Natural killer cell (primary cell): ENCODE measurements around the gene ATL2. TPM values are rescaled to one million over a fixed set of nuclear protein-coding genes. Genes with fewer than 3 reads are reported as not detected.
"Not testable (repeated sequence)": the region's sequence is repeated elsewhere in the genome, so short reads cannot be mapped to it uniquely, and the experiment has no call there.

Experiments used
- ATAC-seq, 3 donors: fragments of 150-1000 bp in 2 of 3; fragments of 200-7000 bp in 1 of 3; cut with Tn5 transposase; 1 replicate in 1 of 3; 2 replicates in 2 of 3; pipeline ENCODE4 v1.10.0; 2021; ENCODE audit warnings: mild to moderate bottlenecking in 2 of 3, moderate library complexity in 2 of 3
- DNase-seq, 2 donors: peaks; one replicate each; pipeline versions ENCODE4 v3.0.0 to v3.0.0-alpha.2; 2013 to 2021; ENCODE audit warnings: mixed read lengths in 1 of 2
- H3K27ac ChIP-seq: one replicate; pipeline ENCODE4 v1.5.1; 2013; ENCODE audit warnings: mild to moderate bottlenecking, low read length
- H3K27me3 ChIP-seq: one replicate; pipeline ENCODE4 v1.6.1; 2013; ENCODE audit warnings: low read length; ENCODE audit not compliant: control insufficient read depth, insufficient read depth
- H3K36me3 ChIP-seq: one replicate; pipeline ENCODE4 v1.6.1; 2013; ENCODE audit warnings: low read length; ENCODE audit not compliant: control insufficient read depth, insufficient read depth
- H3K4me1 ChIP-seq: one replicate; pipeline ENCODE4 v1.6.1; 2013; ENCODE audit warnings: low read length; ENCODE audit not compliant: control insufficient read depth, insufficient read depth
- H3K4me3 ChIP-seq: one replicate; pipeline ENCODE4 v1.5.1; 2013; ENCODE audit warnings: low read length
- H3K9me3 ChIP-seq: one replicate; pipeline ENCODE4 v1.6.1; 2013; ENCODE audit warnings: low read length; ENCODE audit not compliant: control insufficient read depth, insufficient read depth
- H3K27ac Mint-ChIP-seq, 2 donors: one replicate each; pipeline ENCODE4 v1.8.0; 2022; ENCODE audit warnings: mild to moderate bottlenecking in 2 of 2, mixed read lengths in 2 of 2, moderate library complexity in 1 of 2
- H3K27me3 Mint-ChIP-seq, 2 donors: one replicate each; pipeline ENCODE4 v1.8.0; 2022; ENCODE audit warnings: low read depth in 2 of 2, mixed read lengths in 2 of 2
- H3K36me3 Mint-ChIP-seq: one replicate; pipeline ENCODE4 v1.8.0; 2022; ENCODE audit warnings: mixed read lengths
- H3K4me1 Mint-ChIP-seq, 2 donors: one replicate each; pipeline ENCODE4 v1.8.0; 2022; ENCODE audit warnings: mixed read lengths in 2 of 2
- H3K4me3 Mint-ChIP-seq: one replicate; pipeline ENCODE4 v1.8.0; 2022; ENCODE audit warnings: mild to moderate bottlenecking, moderate library complexity, mixed read lengths
- H3K9me3 Mint-ChIP-seq, 2 donors: one replicate each; pipeline ENCODE4 v1.8.0; 2022; ENCODE audit warnings: mixed read lengths in 2 of 2
- WGBS: methylation state at CpG from one replicate; pipeline ENCODE4 v1.1.7; 2013; ENCODE audit warnings: missing lambda C conversion rate; ENCODE audit not compliant: insufficient coverage; 5-methylcytosine and 5-hydroxymethylcytosine counted together
- intact Hi-C: fragments of 100-400 bp; cut with micrococcal nuclease; formaldehyde crosslinking; loops from one replicate; pipeline ENCODE4 v1.14.2; 2022
- total RNA-seq, 4 donors: library from RNA; stranded (reverse); fragments of 120-200 nt in 1 of 4; gene quantifications; one replicate each; pipeline versions ENCODE4 v1.2.3 to v1.2.4, GENCODE V29; 2013 to 2022
- TF ChIP-seq, protein P1 (sequence below): fragments of 200-600 bp; IDR thresholded peaks from one replicate; pipeline ENCODE4 v1.8.0; 2022; ENCODE audit warnings: antibody characterized with exemption

ATL2 gene
- total RNA-seq, 3 donors from 2014 or later (not counting 1 experiment from before 2014, with no cell fraction given) = 48.3 to 51.8 (median 51.5) TPM

DNA sequence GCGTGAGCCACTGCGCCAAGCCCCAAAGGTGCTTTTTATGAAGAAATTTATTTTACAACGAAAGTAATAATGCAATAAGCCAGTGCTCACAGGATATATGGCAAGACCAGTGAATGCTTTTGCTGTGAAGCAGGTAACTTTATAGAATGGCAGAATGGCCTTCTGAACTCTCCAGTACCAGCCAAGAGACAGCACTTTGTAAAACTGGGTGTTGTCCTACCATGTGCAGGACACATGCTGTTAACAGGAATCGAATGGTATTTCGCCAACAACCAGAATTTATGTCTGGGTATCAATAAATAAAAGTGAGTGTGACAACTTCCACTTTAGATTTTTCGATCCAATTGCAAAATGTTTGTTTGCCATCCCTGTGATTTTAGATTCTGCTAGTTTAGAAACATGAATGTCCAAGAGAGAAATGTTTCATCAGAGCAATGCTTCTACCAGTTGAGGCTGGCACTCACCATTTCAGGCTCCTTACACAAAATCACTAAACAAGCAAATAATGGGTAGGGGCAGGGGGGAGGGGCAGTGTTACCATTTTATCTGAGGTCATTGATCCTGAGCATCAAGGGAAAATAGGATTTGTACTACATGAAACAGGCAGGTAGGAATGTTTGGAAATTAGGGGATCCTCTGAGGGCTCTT is 95.9 kb downstream of the ATL2 start:
- TF ChIP-seq, protein P1, sequence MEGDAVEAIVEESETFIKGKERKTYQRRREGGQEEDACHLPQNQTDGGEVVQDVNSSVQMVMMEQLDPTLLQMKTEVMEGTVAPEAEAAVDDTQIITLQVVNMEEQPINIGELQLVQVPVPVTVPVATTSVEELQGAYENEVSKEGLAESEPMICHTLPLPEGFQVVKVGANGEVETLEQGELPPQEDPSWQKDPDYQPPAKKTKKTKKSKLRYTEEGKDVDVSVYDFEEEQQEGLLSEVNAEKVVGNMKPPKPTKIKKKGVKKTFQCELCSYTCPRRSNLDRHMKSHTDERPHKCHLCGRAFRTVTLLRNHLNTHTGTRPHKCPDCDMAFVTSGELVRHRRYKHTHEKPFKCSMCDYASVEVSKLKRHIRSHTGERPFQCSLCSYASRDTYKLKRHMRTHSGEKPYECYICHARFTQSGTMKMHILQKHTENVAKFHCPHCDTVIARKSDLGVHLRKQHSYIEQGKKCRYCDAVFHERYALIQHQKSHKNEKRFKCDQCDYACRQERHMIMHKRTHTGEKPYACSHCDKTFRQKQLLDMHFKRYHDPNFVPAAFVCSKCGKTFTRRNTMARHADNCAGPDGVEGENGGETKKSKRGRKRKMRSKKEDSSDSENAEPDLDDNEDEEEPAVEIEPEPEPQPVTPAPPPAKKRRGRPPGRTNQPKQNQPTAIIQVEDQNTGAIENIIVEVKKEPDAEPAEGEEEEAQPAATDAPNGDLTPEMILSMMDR = no peak
- 93% methylated on average over 6 of the region's 6 CpGs for WGBS
- Mint-ChIP-seq H3K27me3 (peaks cover 6 to 14% of the 10 kb centered on the region in 2 donors), H3K36me3 (no peaks in the 10 kb centered on the region), H3K4me3 (no peak overlapping the region), H3K27ac (no peak overlapping the region), H3K9me3 (no peaks in the 10 kb centered on the region), H3K4me1 (peaks cover 0 to 6% of the 10 kb centered on the region in 2 donors)
- H3K9me3 ChIP-seq = no peaks in the 10 kb centered on the region
- H3K36me3 ChIP-seq = no peaks in the 10 kb centered on the region
- no peaks in the 10 kb centered on the region for H3K27me3 ChIP-seq
- ATAC-seq (no peak), DNase-seq (no peak)
- no peak overlapping the region for H3K4me3 ChIP-seq
- intact Hi-C loops = no loop called here
- no peak overlapping the region for H3K27ac ChIP-seq
- no peaks in the 10 kb centered on the region for H3K4me1 ChIP-seq

DNA sequence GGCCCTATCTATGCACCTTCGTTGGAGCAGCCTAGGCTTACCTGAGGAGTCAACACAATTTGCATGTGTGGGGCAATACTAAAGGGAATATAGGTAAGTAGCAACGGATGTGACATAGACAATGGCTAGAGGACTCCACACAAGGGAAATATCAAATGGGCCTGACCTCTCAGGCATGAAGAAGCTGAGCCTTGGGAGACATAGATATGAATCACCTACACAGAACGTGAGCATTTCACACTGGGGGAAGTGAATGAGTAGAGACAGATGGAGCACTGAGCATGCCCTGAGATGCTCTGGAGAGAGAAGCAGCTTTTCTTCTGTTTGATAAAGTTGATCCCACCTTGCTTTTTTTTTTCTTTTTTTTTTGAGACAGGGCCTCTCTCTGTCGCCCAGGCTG is 97.9 kb downstream of the ATL2 start:
- WGBS = 70% methylated on average over 4 of the region's 4 CpGs
- no peaks in the 10 kb centered on the region for H3K9me3 ChIP-seq
- H3K36me3 Mint-ChIP-seq = no peaks in the 10 kb centered on the region
- intact Hi-C loops = no loop called here
- H3K27me3 ChIP-seq = no peaks in the 10 kb centered on the region
- TF ChIP-seq, protein P1 = no peak
- H3K9me3 Mint-ChIP-seq = no peaks in the 10 kb centered on the region
- peaks cover 0 to 6% of the 10 kb centered on the region in 2 donors for H3K4me1 Mint-ChIP-seq
- no peak for ATAC-seq
- H3K4me3 Mint-ChIP-seq = no peak overlapping the region
- no peak overlapping the region for H3K27ac ChIP-seq
- H3K4me1 ChIP-seq = no peaks in the 10 kb centered on the region
- peaks cover 6 to 9% of the 10 kb centered on the region in 2 donors for H3K27me3 Mint-ChIP-seq
- H3K27ac Mint-ChIP-seq = no peak overlapping the region
- DNase-seq = no peak
- H3K4me3 ChIP-seq = no peak overlapping the region
- H3K36me3 ChIP-seq = no peaks in the 10 kb centered on the region

GRCh38 chr2:38278117-38278438 is 99.0 kb downstream of the ATL2 start:
- H3K36me3 Mint-ChIP-seq, H3K9me3 ChIP-seq, H3K27me3 Mint-ChIP-seq, intact Hi-C loops, DNase-seq, H3K27ac ChIP-seq, H3K36me3 ChIP-seq, H3K9me3 Mint-ChIP-seq, H3K27me3 ChIP-seq, H3K4me1 Mint-ChIP-seq, H3K27ac Mint-ChIP-seq, H3K4me3 Mint-ChIP-seq, H3K4me1 ChIP-seq, H3K4me3 ChIP-seq, ATAC-seq: not testable (repeated sequence)
- 97% methylated on average over 9 of the region's 9 CpGs for WGBS

DNA sequence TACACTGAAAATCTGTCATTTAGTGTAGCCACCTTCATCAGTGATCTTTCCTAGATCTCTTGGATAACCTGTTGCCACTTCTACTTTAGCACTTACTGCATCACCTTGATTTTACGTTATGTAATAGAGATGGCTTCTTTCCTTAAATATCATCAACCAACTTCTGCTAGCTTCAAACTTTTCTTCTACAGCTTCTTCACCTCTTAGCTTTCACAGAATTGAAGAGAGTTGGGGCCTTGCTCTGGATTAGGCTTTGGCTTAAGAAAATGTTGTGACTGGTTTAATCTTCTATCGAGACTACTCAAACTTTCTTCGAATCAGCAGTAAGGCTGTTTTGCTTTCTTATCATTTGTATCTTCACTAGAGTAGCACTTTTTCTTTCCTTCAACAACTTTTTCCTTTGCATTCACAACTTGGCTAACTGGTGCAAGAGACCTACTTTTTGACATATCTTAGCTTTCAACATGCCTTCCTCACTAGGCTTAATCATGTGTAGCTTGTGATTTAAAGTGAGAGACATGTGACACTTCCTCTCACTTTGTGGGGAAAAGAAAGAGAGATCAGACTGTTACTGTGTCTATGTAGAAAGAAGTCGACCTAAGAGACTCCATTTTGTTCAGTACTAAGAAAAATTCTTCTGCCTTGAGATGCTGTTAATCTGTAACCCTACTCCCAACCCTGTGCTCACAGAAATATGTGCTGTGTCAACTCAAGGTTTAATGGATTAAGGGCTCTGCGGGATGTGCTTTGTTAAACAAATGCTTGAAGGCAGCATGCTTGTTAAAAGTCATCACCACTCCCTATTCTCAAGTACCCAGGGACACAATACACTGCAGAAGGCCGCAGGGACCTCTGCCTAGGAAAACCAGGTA is 99.6 kb downstream of the ATL2 start:
- Mint-ChIP-seq H3K4me1 (peaks cover 0 to 6% of the 10 kb centered on the region in 2 donors), H3K36me3 (no peaks in the 10 kb centered on the region), H3K27ac (no peak overlapping the region), H3K9me3 (no peaks in the 10 kb centered on the region), H3K27me3 (no peaks in the 10 kb centered on the region), H3K4me3 (no peak overlapping the region)
- Histone ChIP-seq H3K4me1 (no peaks in the 10 kb centered on the region), H3K36me3 (no peaks in the 10 kb centered on the region), H3K27ac (no peak overlapping the region), H3K4me3 (no peak overlapping the region), H3K9me3 (no peaks in the 10 kb centered on the region), H3K27me3 (no peaks in the 10 kb centered on the region)
- TF ChIP-seq, protein P1 = no peak
- intact Hi-C loops = no loop called here
- DNase-seq = no peak
- 68% methylated on average over 4 of the region's 6 CpGs for WGBS
- no peak for ATAC-seq
